ENCODE data around the gene GPRIN1. TPM values are rescaled to one million over a fixed set of nuclear protein-coding genes. Genes with fewer than 3 reads are reported as not detected.
A peak's percentile ranks its signal among the peaks of the same experiment; 100 is the strongest.

Gene GPRIN1
- total RNA-seq, 1 donor from 2014 or later, result 0.67 TPM

- no peaks in the 10 kb centered on the region for H3K36me3 Mint-ChIP-seq
- Histone ChIP-seq H4K20me1 (ENCODE audit: low read depth) (no peaks in the 10 kb centered on the region), H3F3A (ENCODE audit: low read depth) (no peaks in the 10 kb centered on the region), H3K9ac (no peak overlapping the region), H3K4me1 (no peaks in the 10 kb centered on the region), H3K4me3 (no peak overlapping the region), H3K27ac (no peak overlapping the region), H3K4me2 (no peak overlapping the region), H3K36me3 (no peaks in the 10 kb centered on the region), H2AFZ (replicated peaks) (no peak overlapping the region), H3K9me3 (ENCODE audit: low read depth) (peaks cover 6% of the 10 kb centered on the region), H3K27me3 (peaks cover 8% of the 10 kb centered on the region), H3K79me2 (ENCODE audit: low read depth) (no peaks in the 10 kb centered on the region)
- peaks cover 6% of the 10 kb centered on the region for H3K4me1 Mint-ChIP-seq
- H3K27me3 Mint-ChIP-seq (ENCODE audit: insufficient read depth, low read depth), result peaks cover 12% of the 10 kb centered on the region
- DNase-seq (ENCODE audit: low spot score), result no peak
- H3K4me3 Mint-ChIP-seq, result no peak overlapping the region
- peaks cover 6% of the 10 kb centered on the region for H3K9me3 Mint-ChIP-seq
- H3K27ac Mint-ChIP-seq, result no peak overlapping the region
- TF ChIP-seq CTCF (IDR thresholded peaks at IDR 0.05) (no peak), EZH2 (IDR thresholded peaks at IDR 0.05) (no peak), EZH2phosphoT487 (IDR thresholded peaks at IDR 0.05) (no peak)
Observed at GRCh38 chr5:176581361-176581760, 28.6 kb downstream of the GPRIN1 start.

- TF ChIP-seq EZH2phosphoT487 (IDR thresholded peaks at IDR 0.05), result no peak
- TF ChIP-seq EZH2 (IDR thresholded peaks at IDR 0.05), result no peak
- no peak for TF ChIP-seq CTCF (IDR thresholded peaks at IDR 0.05)
- Histone ChIP-seq H2AFZ (replicated peaks) (no peak overlapping the region), H3K27me3 (peaks cover 8% of the 10 kb centered on the region), H3K4me2 (no peak overlapping the region), H3F3A (ENCODE audit: low read depth) (no peaks in the 10 kb centered on the region), H3K9ac (no peak overlapping the region), H3K4me3 (no peak overlapping the region), H3K9me3 (ENCODE audit: low read depth) (no peaks in the 10 kb centered on the region), H3K27ac (no peak overlapping the region), H3K36me3 (no peaks in the 10 kb centered on the region), H3K4me1 (no peaks in the 10 kb centered on the region), H3K79me2 (ENCODE audit: low read depth) (no peaks in the 10 kb centered on the region), H4K20me1 (ENCODE audit: low read depth) (no peaks in the 10 kb centered on the region)
- Mint-ChIP-seq H3K36me3 (no peaks in the 10 kb centered on the region), H3K9me3 (peaks cover 3% of the 10 kb centered on the region), H3K4me3 (peak overlapping the region; percentile 46), H3K27me3 (ENCODE audit: insufficient read depth, low read depth) (peaks cover 12% of the 10 kb centered on the region), H3K4me1 (peaks cover 8% of the 10 kb centered on the region), H3K27ac (no peak overlapping the region)
- DNase-seq (ENCODE audit: low spot score), result no peak
Observed at GRCh38 chr5:176579323-176579722, 30.6 kb downstream of the GPRIN1 start.

- Mint-ChIP-seq H3K36me3 (no peaks in the 10 kb centered on the region), H3K4me3 (no peak overlapping the region), H3K27ac (no peak overlapping the region), H3K27me3 (ENCODE audit: insufficient read depth, low read depth) (peaks cover 10% of the 10 kb centered on the region), H3K4me1 (peaks cover 8% of the 10 kb centered on the region), H3K9me3 (no peaks in the 10 kb centered on the region)
- no peaks in the 10 kb centered on the region for H3K4me1 ChIP-seq
- H3K27me3 ChIP-seq, result peaks cover 8% of the 10 kb centered on the region
- H3F3A ChIP-seq (ENCODE audit: low read depth), result no peaks in the 10 kb centered on the region
- H3K4me3 ChIP-seq, result no peak overlapping the region
- no peak overlapping the region for H3K27ac ChIP-seq
- DNase-seq (ENCODE audit: low spot score), result peak; percentile 79
- TF ChIP-seq CTCF (IDR thresholded peaks at IDR 0.05), result peak; percentile 62
- no peak for TF ChIP-seq EZH2phosphoT487 (IDR thresholded peaks at IDR 0.05)
- no peaks in the 10 kb centered on the region for H3K9me3 ChIP-seq (ENCODE audit: low read depth)
- H3K36me3 ChIP-seq, result no peaks in the 10 kb centered on the region
- H2AFZ ChIP-seq (replicated peaks), result peak overlapping the region; percentile 77
- no peak overlapping the region for H3K4me2 ChIP-seq
- no peaks in the 10 kb centered on the region for H3K79me2 ChIP-seq (ENCODE audit: low read depth)
- no peaks in the 10 kb centered on the region for H4K20me1 ChIP-seq (ENCODE audit: low read depth)
- H3K9ac ChIP-seq, result no peak overlapping the region
Observed at GRCh38 chr5:176578391-176578808, 31.6 kb downstream of the GPRIN1 start.
